SK-N-SH (cell line): ENCODE data around the gene PAXX. TPM values are rescaled to one million over a fixed set of nuclear protein-coding genes. Genes with fewer than 3 reads are reported as not detected.

Source experiments
- CTCF ChIA-PET: fragments of 300-600, 350-600 bp; formaldehyde crosslinking; extraction: SDS; loops from one replicate; lab custom pipeline; 2021; lab: Yijun Ruan, JAX
- POLR2A ChIA-PET: fragments of 350-600 bp; sonication (Branson Sonifier 250); formaldehyde crosslinking; extraction: SDS; loops from one replicate; lab custom pipeline; 2020; ENCODE audit warnings: antibody characterized with exemption, inconsistent platforms; lab: Yijun Ruan, JAX
- DNase-seq: peaks from one replicate; pipeline ENCODE4 v3.0.0; 2012
- H2AFZ ChIP-seq: fragments of 200-600 bp; sonication (generic); 2 replicates; pipeline ENCODE4 v1.8.1; 2016; ENCODE audit warnings: antibody characterized with exemption, mild to moderate bottlenecking, low read depth
- H3F3A ChIP-seq: fragments of 200-600 bp; sonication (generic); replicated peaks from 2 replicates; pipeline ENCODE3; 2016; ENCODE audit warnings: antibody characterized with exemption, mild to moderate bottlenecking; ENCODE audit not compliant: insufficient read depth
- H3K27ac ChIP-seq, 2 experiments: fragments of 200-500 bp in 1 of 2; fragments of 200-600 bp in 1 of 2; sonication (Bioruptor generic) in 1 of 2; sonication (generic), shearing (Covaris generic) in 1 of 2; 2 replicates each; pipeline versions ENCODE4 v1.5.1 to v1.6.1; 2014 to 2016; ENCODE audit warnings: low read depth in 2 of 2, inconsistent platforms in 1 of 2, low read length in 1 of 2, mild to moderate bottlenecking in 1 of 2, mixed read lengths in 1 of 2
- H3K27me3 ChIP-seq: fragments of 200-600 bp; sonication (generic), shearing (Covaris generic); 2 replicates; pipeline ENCODE4 v1.6.1; 2016; ENCODE audit warnings: mixed run types; ENCODE audit not compliant: insufficient read depth
- H3K36me3 ChIP-seq, 2 experiments: fragments of 200-500 bp in 1 of 2; fragments of 200-600 bp in 1 of 2; sonication (Bioruptor generic) in 1 of 2; sonication (generic) in 1 of 2; replicated peaks in 1 of 2; 2 replicates each; pipeline versions ENCODE3 to v1.5.1; 2014 to 2016; ENCODE audit warnings: low read length in 1 of 2, mild to moderate bottlenecking in 1 of 2; ENCODE audit not compliant: insufficient read depth in 2 of 2, control insufficient read depth in 1 of 2
- H3K4me1 ChIP-seq, 2 experiments: fragments of 200-500 bp in 1 of 2; fragments of 200-600 bp in 1 of 2; sonication (Bioruptor generic) in 1 of 2; sonication (generic), shearing (Covaris generic) in 1 of 2; 2 replicates each; pipeline versions ENCODE4 v1.5.1 to v1.6.1; 2014 to 2016; ENCODE audit warnings: low read depth in 1 of 2, low read length in 1 of 2, mixed run types in 1 of 2; ENCODE audit not compliant: insufficient read depth in 2 of 2, control insufficient read depth in 1 of 2
- H3K4me2 ChIP-seq: fragments of 200-600 bp; sonication (generic), shearing (Covaris generic); 2 replicates; pipeline ENCODE4 v1.6.1; 2017; ENCODE audit warnings: mixed run types
- H3K4me3 ChIP-seq, 2 experiments: fragments of 200-500 bp in 1 of 2; fragments of 200-600 bp in 1 of 2; sonication (Bioruptor generic) in 1 of 2; sonication (generic), shearing (Covaris generic) in 1 of 2; 2 replicates each; pipeline versions ENCODE4 v1.5.1 to v1.8.1; 2014 to 2016; ENCODE audit warnings: low read depth in 2 of 2, inconsistent platforms in 1 of 2, low read length in 1 of 2, mild to moderate bottlenecking in 1 of 2, mixed read lengths in 1 of 2, moderate library complexity in 1 of 2
- H3K79me2 ChIP-seq: fragments of 200-600 bp; sonication (generic); 2 replicates; pipeline ENCODE4 v1.8.1; 2017; ENCODE audit warnings: mild to moderate bottlenecking; ENCODE audit not compliant: insufficient read depth
- H3K9ac ChIP-seq: fragments of 200-600 bp; sonication (generic); 2 replicates; pipeline ENCODE4 v1.6.1; 2017; ENCODE audit warnings: mixed run types
- H3K9me2 ChIP-seq: fragments of 200-600 bp; sonication (generic); 2 replicates; pipeline ENCODE4 v1.6.1; 2017; ENCODE audit warnings: mixed run types
- H3K9me3 ChIP-seq: fragments of 200-600 bp; sonication (generic); 2 replicates; pipeline ENCODE4 v1.6.1; 2017; ENCODE audit warnings: mixed run types, mild to moderate bottlenecking, moderate library complexity
- H4K20me1 ChIP-seq: fragments of 200-600 bp; sonication (generic); 2 replicates; pipeline ENCODE4 v1.6.1; 2017; ENCODE audit warnings: mild to moderate bottlenecking, mixed run types; ENCODE audit not compliant: insufficient read depth
- EP300 ChIP-seq, 2 experiments: IDR thresholded peaks; 2 replicates each; pipeline versions ENCODE4 v1.4.0 to v1.6.1; 2012; ENCODE audit warnings: borderline replicate concordance in 1 of 2, low read depth in 1 of 2, low read length in 1 of 2
- EZH2phosphoT487 ChIP-seq: fragments of 200-600 bp; sonication (generic); IDR thresholded peaks from 2 replicates; pipeline ENCODE4 v1.6.1; 2017; ENCODE audit warnings: low read depth, mixed run types, mild to moderate bottlenecking, antibody characterized with exemption, moderate library complexity, borderline replicate concordance
- GABPA ChIP-seq: IDR thresholded peaks from 2 replicates; pipeline ENCODE4 v1.4.0; 2012; ENCODE audit warnings: low read depth, mild to moderate bottlenecking
- GATA2 ChIP-seq: sonication (generic); formaldehyde crosslinking; IDR thresholded peaks from 2 replicates; pipeline ENCODE4 v1.5.0; 2020; ENCODE audit warnings: mild to moderate bottlenecking, missing genetic modification reagents
- JUND ChIP-seq: IDR thresholded peaks from 2 replicates; pipeline ENCODE4 v1.4.0; 2012
- NFIC ChIP-seq: IDR thresholded peaks from 2 replicates; pipeline ENCODE4 v1.4.0; 2012; ENCODE audit warnings: borderline replicate concordance
- POLR2AphosphoS5 ChIP-seq: IDR thresholded peaks from 2 replicates; pipeline ENCODE4 v1.6.1; 2012; ENCODE audit warnings: low read depth, low read length
- RAD21 ChIP-seq: IDR thresholded peaks from 2 replicates; pipeline ENCODE4 v1.6.1; 2012; ENCODE audit warnings: mild to moderate bottlenecking, low read length
- REST ChIP-seq: IDR thresholded peaks from 2 replicates; pipeline ENCODE4 v1.6.1; 2012; ENCODE audit warnings: mild to moderate bottlenecking, low read depth, low read length, moderate library complexity
- RFX5 ChIP-seq: IDR thresholded peaks from 2 replicates; pipeline ENCODE4 v1.6.1; 2012; ENCODE audit warnings: mild to moderate bottlenecking, improper control_type of control experiment, low read length
- RXRA ChIP-seq: IDR thresholded peaks from 2 replicates; pipeline ENCODE4 v1.4.0; 2012; ENCODE audit warnings: low read depth, mild to moderate bottlenecking, borderline replicate concordance
- TAF1 ChIP-seq: IDR thresholded peaks from 2 replicates; pipeline ENCODE4 v1.6.1; 2012; ENCODE audit warnings: low read depth, mild to moderate bottlenecking, low read length, moderate library complexity, borderline replicate concordance
- USF1 ChIP-seq: IDR thresholded peaks from 2 replicates; pipeline ENCODE4 v1.4.0; 2012; ENCODE audit warnings: low read depth, borderline replicate concordance
- USF2 ChIP-seq: fragments of 150-350 bp; IDR thresholded peaks from 2 replicates; pipeline ENCODE4 v1.6.1; 2017; ENCODE audit warnings: antibody characterized with exemption, low read length, low read depth, borderline replicate concordance
- ZBTB33 ChIP-seq: IDR thresholded peaks from 2 replicates; pipeline ENCODE4 v1.4.0; 2012; ENCODE audit warnings: low read depth, borderline replicate concordance
- WGBS: methylation state at CpG from one replicate; pipeline ENCODE4 v1.1.6; 2017; ENCODE audit warnings: low lambda C conversion rate; 5-methylcytosine and 5-hydroxymethylcytosine counted together
- polyA plus RNA-seq, 3 experiments: library from polyadenylated mRNA; depleted of rRNA; stranded (reverse); fragments of >200 nt; gene quantifications; 2 replicates each; pipeline ENCODE4 v1.2.3, GENCODE V29; 2012

The PAXX gene
- polyA plus RNA-seq, 1 of the 3 experiments (the other 2 are of a cell fraction), result 52.9 TPM

GRCh38 chr9:137021979-137022661 lies 29.9 kb downstream of the PAXX start:
- no peak overlapping the region for H2AFZ ChIP-seq
- H3K9me3 ChIP-seq, result no peaks in the 10 kb centered on the region
- H3K27me3 ChIP-seq, result no peaks in the 10 kb centered on the region
- CTCF ChIA-PET, result interaction anchor here (1.4 to 5.4 kb wide), 6 partner anchors 9 to 74 kb away, joined by 3 to 53 read pairs (median 7); partner anchors contain the start of genes FUT7 and PAXX
- peaks cover 0 to 23% of the 10 kb centered on the region in 2 experiments; a peak in 1 of 4 replicates for H3K4me1 ChIP-seq
- peak; percentile 90 for DNase-seq
- H3K79me2 ChIP-seq, result 0 out of 2 replicates have a peak, but pooled peaks cover 1% of the 10 kb centered on the region
- no peaks in the 10 kb centered on the region for H3F3A ChIP-seq
- no peak overlapping the region for H3K4me3 ChIP-seq
- H3K4me2 ChIP-seq, result no peak overlapping the region
- POLR2A ChIA-PET, result no interaction called here
- H3K27ac ChIP-seq, result no peak overlapping the region
- no peaks in the 10 kb centered on the region for H3K9me2 ChIP-seq
- peaks cover 0 to 1% of the 10 kb centered on the region in 2 experiments for H3K36me3 ChIP-seq
- no peak overlapping the region for H3K9ac ChIP-seq
- 28% methylated on average over 13 of the region's 30 CpGs for WGBS
- TF ChIP-seq REST (no peak), TAF1 (no peak), RAD21 (no peak), RXRA (no peak), EP300 (IDR thresholded peaks at IDR 0.05; ENCODE audit: borderline replicate concordance in 1 of 2, low read depth in 1 of 2, low read length in 1 of 2) (no peak), NFIC (no peak), JUND (no peak), ZBTB33 (no peak), POLR2AphosphoS5 (no peak), RFX5 (no peak), GABPA (no peak), EZH2phosphoT487 (no peak), USF1 (no peak), USF2 (no peak), GATA2 (CRISPR knock-in tag) (no peak)
- 0 out of 2 replicates have a peak, but pooled peaks cover 4% of the 10 kb centered on the region for H4K20me1 ChIP-seq
